GM20431 (cell line): ENCODE measurements around the gene HARBI1.

Experiments used
- in situ Hi-C: fragments of 300-500 bp; cut with MseI, MboI; formaldehyde crosslinking; loops from one replicate; pipeline ENCODE4 v1.15.0; 2020; ENCODE audit warnings: low sequenced_read_pairs; ENCODE audit not compliant: unreplicated experiment

The HARBI1 gene

GRCh38 chr11:46617134-46617971 lies at the start of gene HARBI1, which contains the start of gene ATG13:
TSS of gene HARBI1 (minus strand) at chr11:46617227. CDS start at chr11:46616237, 990 bp downstream.
TSS of gene ATG13 (plus strand) at chr11:46617553. CDS start at chr11:46644292, 26,739 bp downstream.
- in situ Hi-C loops: no loop called here

GRCh38 chr11:46666516-46666915 lies 49.5 kb upstream of the HARBI1 start:
- in situ Hi-C loops: no loop called here

- in situ Hi-C loops: no loop called here
Observed at GRCh38 chr11:46665356-46665755, 48.3 kb upstream of the HARBI1 start.

- in situ Hi-C loops: no loop called here
Observed at GRCh38 chr11:46664612-46665011, 47.6 kb upstream of the HARBI1 start.

GRCh38 chr11:46663277-46663940 lies 46.4 kb upstream of the HARBI1 start:
- in situ Hi-C loops: no loop called here

- in situ Hi-C loops: no loop called here
Observed at GRCh38 chr11:46662366-46662765, 45.3 kb upstream of the HARBI1 start.

GRCh38 chr11:46661836-46662235 lies 44.8 kb upstream of the HARBI1 start:
- in situ Hi-C loops: no loop called here

- in situ Hi-C loops: no loop called here
Observed at GRCh38 chr11:46659908-46660307, 42.9 kb upstream of the HARBI1 start.

- in situ Hi-C loops: no loop called here
Observed at GRCh38 chr11:46658259-46658658, 41.2 kb upstream of the HARBI1 start.

- in situ Hi-C loops: no loop called here
Observed at GRCh38 chr11:46657186-46657585, 40.2 kb upstream of the HARBI1 start.

- in situ Hi-C loops: no loop called here
Observed at GRCh38 chr11:46655631-46656030, 38.6 kb upstream of the HARBI1 start.

- in situ Hi-C loops: no loop called here
Observed at GRCh38 chr11:46649180-46649738, 32.2 kb upstream of the HARBI1 start.

- in situ Hi-C loops: no loop called here
Observed at GRCh38 chr11:46643986-46644385, 27.0 kb upstream of the HARBI1 start.

- in situ Hi-C loops: no loop called here
Observed at GRCh38 chr11:46643531-46643930, 26.5 kb upstream of the HARBI1 start.

GRCh38 chr11:46642627-46643335 lies 25.8 kb upstream of the HARBI1 start:
- in situ Hi-C loops: no loop called here

GRCh38 chr11:46641639-46642038 lies 24.6 kb upstream of the HARBI1 start:
- in situ Hi-C loops: no loop called here

- in situ Hi-C loops: no loop called here
Observed at GRCh38 chr11:46640036-46640788, 23.2 kb upstream of the HARBI1 start.

- in situ Hi-C loops: no loop called here
Observed at GRCh38 chr11:46639197-46639839, 22.3 kb upstream of the HARBI1 start.

GRCh38 chr11:46637546-46637945 lies 20.5 kb upstream of the HARBI1 start:
- in situ Hi-C loops: no loop called here
